DMS153 treated with DMSO at 0.1 percent for 48 hours (cell line): ENCODE measurements around the gene P2RY4.
"Not testable (repeated sequence)": the region's sequence is repeated elsewhere in the genome, so short reads cannot be mapped to it uniquely, and the experiment has no call there.

Source experiments
- DNase-seq: peaks from one replicate; lab custom pipeline; 2025; ENCODE audit not compliant: unreplicated experiment; lab: John Stamatoyannopoulos, UW

Gene P2RY4

GRCh38 chrX:70260104-70260503, at the start of gene P2RY4:
TSS of gene P2RY4 (minus strand) at chrX:70260204. CDS start at chrX:70259624, 580 bp downstream.
- DNase-seq: no peak

- DNase-seq: no peak
Observed at GRCh38 chrX:70301716-70302115, 41.7 kb upstream of the P2RY4 start.

GRCh38 chrX:70293621-70294020, 33.6 kb upstream of the P2RY4 start:
- DNase-seq: no peak

- DNase-seq: no peak
Observed at GRCh38 chrX:70292788-70293187, 32.8 kb upstream of the P2RY4 start.

GRCh38 chrX:70289793-70290770, 30.1 kb upstream of the P2RY4 start, which contains the start of the genes KIF4A and PDZD11:
TSS of gene KIF4A (plus strand) at chrX:70290104. CDS start at chrX:70290459, 355 bp downstream.
TSS of gene PDZD11 (minus strand) at chrX:70289927. CDS start at chrX:70289341, 586 bp downstream.
- DNase-seq: peak; percentile 28

GRCh38 chrX:70289168-70289792, 29.3 kb upstream of the P2RY4 start:
- no peak for DNase-seq

- no peak for DNase-seq
Observed at GRCh38 chrX:70281951-70282350, 21.9 kb upstream of the P2RY4 start, which contains the start of gene RAB41. TSS of gene RAB41 (plus strand) at chrX:70282172. CDS start at chrX:70282218, 46 bp downstream.

- DNase-seq: no peak
Observed at GRCh38 chrX:70280573-70280972, 20.6 kb upstream of the P2RY4 start.

GRCh38 chrX:70279081-70279480, 19.1 kb upstream of the P2RY4 start:
- DNase-seq: no peak

- DNase-seq: not testable (repeated sequence)
Observed at GRCh38 chrX:70274029-70274428, 14.0 kb upstream of the P2RY4 start.

- no peak for DNase-seq
Observed at GRCh38 chrX:70268034-70268433, 8.0 kb upstream of the P2RY4 start, which contains the start of gene ARR3. TSS of gene ARR3 (plus strand) at chrX:70268334. CDS start at chrX:70269386, 1,052 bp downstream.

GRCh38 chrX:70264784-70265183, 4.8 kb upstream of the P2RY4 start:
- no peak for DNase-seq

- DNase-seq: peak; percentile 53
Observed at GRCh38 chrX:70262952-70263567, 3.1 kb upstream of the P2RY4 start.

- no peak for DNase-seq
Observed at GRCh38 chrX:70257423-70258288, 2.3 kb downstream of the P2RY4 start.

- no peak for DNase-seq
Observed at GRCh38 chrX:70255452-70255851, 4.6 kb downstream of the P2RY4 start.

GRCh38 chrX:70254909-70255308, 5.1 kb downstream of the P2RY4 start:
- no peak for DNase-seq

- no peak for DNase-seq
Observed at GRCh38 chrX:70254063-70254400, 6.0 kb downstream of the P2RY4 start.

GRCh38 chrX:70253377-70254062, 6.5 kb downstream of the P2RY4 start:
- no peak for DNase-seq

GRCh38 chrX:70252491-70252890, 7.5 kb downstream of the P2RY4 start:
- no peak for DNase-seq

- DNase-seq: no peak
Observed at GRCh38 chrX:70247252-70247651, 12.8 kb downstream of the P2RY4 start.
